Measurements from ENCODE around the gene MS4A6A.
A peak's percentile ranks its signal among the peaks of the same experiment; 100 is the strongest.
"Not testable (repeated sequence)": the region's sequence is repeated elsewhere in the genome, so short reads cannot be mapped to it uniquely, and the experiment has no call there.

Gene MS4A6A

DNA sequence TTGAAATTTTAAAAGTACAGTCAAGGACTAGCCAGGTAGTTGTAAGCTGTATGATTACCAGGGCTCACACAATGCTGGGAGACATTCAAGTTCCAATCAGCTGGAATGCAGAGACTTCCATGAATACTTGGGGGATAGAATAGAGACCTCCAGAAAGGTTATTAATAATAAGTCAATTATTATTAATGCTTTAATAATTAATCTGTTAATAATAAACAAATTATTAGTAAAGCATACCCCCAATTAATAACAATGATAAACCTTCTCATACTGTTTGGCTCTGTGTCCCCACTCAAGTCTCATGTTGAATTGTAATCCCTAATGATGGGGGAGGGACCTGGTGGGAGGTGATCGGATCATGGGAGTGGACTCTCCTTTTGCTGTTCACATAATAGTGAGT lies 14.6 kb upstream of the MS4A6A start:
- DNase-seq (ENCODE audit: low read depth in 2 of 2), result no peak
- H3K4me3 ChIP-seq (replicated peaks in 1 of 2; ENCODE audit: low read depth in 2 of 2, low read length in 2 of 2), result no peak overlapping the region
- TF ChIP-seq, protein P1, sequence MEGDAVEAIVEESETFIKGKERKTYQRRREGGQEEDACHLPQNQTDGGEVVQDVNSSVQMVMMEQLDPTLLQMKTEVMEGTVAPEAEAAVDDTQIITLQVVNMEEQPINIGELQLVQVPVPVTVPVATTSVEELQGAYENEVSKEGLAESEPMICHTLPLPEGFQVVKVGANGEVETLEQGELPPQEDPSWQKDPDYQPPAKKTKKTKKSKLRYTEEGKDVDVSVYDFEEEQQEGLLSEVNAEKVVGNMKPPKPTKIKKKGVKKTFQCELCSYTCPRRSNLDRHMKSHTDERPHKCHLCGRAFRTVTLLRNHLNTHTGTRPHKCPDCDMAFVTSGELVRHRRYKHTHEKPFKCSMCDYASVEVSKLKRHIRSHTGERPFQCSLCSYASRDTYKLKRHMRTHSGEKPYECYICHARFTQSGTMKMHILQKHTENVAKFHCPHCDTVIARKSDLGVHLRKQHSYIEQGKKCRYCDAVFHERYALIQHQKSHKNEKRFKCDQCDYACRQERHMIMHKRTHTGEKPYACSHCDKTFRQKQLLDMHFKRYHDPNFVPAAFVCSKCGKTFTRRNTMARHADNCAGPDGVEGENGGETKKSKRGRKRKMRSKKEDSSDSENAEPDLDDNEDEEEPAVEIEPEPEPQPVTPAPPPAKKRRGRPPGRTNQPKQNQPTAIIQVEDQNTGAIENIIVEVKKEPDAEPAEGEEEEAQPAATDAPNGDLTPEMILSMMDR (IDR thresholded peaks at IDR 0.05; ENCODE audit: low read depth, low read length), result no peak

DNA sequence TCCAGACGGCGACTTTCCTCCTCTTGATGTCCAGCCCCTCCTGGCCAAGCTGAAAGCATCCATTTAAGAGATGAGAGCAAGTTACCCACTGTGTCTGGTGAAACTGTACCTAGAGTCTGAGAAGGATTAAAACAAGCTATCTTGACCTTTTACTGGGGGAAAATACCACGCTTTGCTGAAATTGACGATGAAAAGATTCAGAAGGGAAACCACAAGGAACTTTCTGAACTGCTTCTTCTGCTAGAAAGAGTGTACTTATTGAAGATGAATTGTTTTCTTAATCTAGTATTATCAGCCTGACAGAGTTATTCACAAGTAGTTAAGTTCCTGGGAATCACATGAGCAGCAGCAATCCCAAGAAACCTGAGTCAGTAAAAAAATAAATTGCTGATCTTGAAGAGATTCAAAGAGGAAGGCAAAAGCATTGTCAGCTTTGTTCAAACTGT lies 13.1 kb upstream of the MS4A6A start:
- no peak overlapping the region for H3K4me3 ChIP-seq (replicated peaks in 1 of 2; ENCODE audit: low read depth in 2 of 2, low read length in 2 of 2)
- DNase-seq (ENCODE audit: low read depth in 2 of 2), result no peak
- TF ChIP-seq, protein P1 (IDR thresholded peaks at IDR 0.05; ENCODE audit: low read depth, low read length), result no peak

DNA sequence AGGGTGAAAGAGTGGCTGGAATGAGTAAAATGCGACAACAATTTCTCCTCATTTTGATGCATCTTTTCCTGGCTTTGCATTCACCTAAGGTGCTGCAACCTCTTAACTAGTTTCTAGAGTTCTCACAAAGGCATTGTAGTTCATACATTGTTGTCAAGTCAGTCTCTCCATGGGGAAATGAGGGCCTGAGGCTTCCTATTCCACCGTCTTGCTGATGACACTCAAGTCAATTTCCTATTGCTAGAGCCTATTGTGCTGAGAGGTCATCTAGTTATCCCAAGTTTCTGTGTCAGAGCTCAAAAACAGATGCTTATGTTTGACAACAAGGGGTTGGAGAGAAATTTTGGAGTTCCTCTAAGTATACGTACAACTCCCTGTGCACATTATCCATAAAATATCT lies 11.6 kb upstream of the MS4A6A start:
- DNase-seq (ENCODE audit: low read depth in 2 of 2), result no peak
- TF ChIP-seq, protein P1 (IDR thresholded peaks at IDR 0.05; ENCODE audit: low read depth, low read length), result no peak
- H3K4me3 ChIP-seq (replicated peaks in 1 of 2; ENCODE audit: low read depth in 2 of 2, low read length in 2 of 2), result no peak overlapping the region

DNA sequence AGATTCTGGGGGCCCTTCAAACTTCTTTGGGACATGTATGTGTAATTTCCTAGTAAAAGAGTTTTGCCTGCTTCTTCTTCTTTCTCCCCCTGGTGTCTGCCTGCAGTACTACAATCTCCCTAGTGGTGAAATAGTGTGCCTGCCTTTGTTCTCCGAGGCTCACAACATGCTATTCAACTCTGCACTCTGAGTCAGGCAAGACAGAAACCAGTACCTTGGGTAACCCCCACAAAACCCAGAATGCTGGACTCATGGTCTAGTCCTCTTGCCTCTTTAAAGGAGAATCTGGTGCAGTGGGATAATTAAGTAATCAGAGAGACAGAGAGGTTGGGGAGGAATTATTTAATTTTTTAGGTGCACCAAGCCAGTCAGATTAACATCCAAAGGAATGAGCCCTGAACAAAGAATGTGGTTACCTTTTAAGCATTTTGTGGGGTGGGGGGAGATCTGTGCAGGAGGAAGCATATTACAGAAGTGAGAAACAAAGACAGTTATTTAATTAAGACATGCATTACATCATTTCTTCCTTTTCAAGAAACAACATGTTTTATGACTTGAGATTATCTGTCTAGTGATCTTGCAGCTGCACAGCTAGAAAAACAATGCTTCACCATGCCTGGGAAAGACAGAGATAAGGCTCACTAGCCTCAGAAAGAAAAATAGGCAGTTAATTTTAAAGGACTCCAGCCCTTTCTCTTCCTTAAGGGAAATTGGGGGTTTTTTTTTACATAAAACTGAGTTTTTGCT lies 11.0 kb upstream of the MS4A6A start:
- DNase-seq (ENCODE audit: low read depth in 2 of 2), result peak; percentile 67 to 68
- TF ChIP-seq, protein P1 (IDR thresholded peaks at IDR 0.05; ENCODE audit: low read depth, low read length), result peak; percentile 94

DNA sequence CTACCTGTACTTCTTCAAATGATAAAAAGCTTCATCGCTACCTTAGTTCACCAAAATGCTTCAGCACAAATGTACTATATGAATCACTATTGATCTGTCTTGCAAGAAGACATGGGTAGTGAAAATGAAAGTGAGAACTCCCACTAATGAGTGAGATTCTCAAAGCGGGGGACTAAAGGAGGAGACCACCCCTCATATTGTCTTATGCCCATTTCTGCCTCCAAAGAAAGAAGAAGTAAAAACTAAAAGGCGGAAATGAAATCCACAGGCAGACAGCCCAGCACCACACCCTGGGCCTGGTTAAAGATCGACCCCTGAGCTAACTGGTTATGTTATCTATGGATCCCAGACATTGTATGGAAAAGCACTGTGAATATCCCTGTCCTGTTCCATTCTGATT lies 9.7 kb upstream of the MS4A6A start:
- DNase-seq (ENCODE audit: low read depth in 2 of 2); H3K4me3 ChIP-seq (replicated peaks in 1 of 2; ENCODE audit: low read depth in 2 of 2, low read length in 2 of 2): not testable (repeated sequence)

More for the DNA sequence above, 11.0 kb upstream of the MS4A6A start:
- H3K4me3 ChIP-seq (replicated peaks in 1 of 2; ENCODE audit: low read depth in 2 of 2, low read length in 2 of 2), result no peak overlapping the region

DNA sequence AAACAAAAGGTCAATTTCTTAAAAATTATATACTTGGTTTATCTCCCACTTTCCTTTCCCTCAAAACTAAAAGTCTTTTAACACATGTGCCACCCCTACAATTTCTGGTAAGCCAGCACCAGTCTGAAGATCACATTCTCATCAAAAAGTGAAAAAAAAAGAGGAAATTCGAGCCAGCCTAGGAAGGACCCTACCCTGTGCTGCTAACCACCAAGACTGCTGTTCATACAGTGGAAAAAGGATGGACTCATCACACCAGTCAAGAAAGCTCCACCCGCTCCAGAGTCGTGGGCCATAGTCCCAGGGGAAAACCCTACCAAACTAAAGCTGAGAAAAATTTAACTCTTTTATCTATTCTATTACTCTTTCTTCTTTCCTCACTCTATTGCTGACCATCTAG lies 5.6 kb upstream of the MS4A6A start:
- H3K4me3 ChIP-seq (replicated peaks in 1 of 2; ENCODE audit: low read depth in 2 of 2, low read length in 2 of 2); DNase-seq (ENCODE audit: low read depth in 2 of 2): not testable (repeated sequence)

DNA sequence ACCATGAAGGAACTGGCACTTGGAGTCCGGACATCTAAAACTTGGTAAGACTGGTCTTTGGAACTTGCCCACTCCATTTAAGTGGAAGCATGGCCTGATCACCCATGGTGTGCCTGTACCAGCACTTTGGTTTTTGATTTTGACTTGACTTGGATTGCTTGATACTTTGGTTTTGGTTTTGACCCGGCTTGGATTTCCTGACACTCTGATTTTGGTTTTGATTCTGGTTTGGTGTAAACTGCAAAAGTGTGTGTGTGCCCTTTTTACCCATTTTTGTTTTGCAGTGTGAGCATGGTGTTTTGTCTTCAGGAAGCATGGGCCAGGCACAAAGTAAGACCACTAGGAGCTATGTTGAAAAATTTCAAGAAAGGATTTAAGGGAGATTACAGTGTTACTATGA lies 3.2 kb upstream of the MS4A6A start:
- not testable (repeated sequence) for H3K4me3 ChIP-seq (replicated peaks in 1 of 2; ENCODE audit: low read depth in 2 of 2, low read length in 2 of 2); DNase-seq (ENCODE audit: low read depth in 2 of 2)

DNA sequence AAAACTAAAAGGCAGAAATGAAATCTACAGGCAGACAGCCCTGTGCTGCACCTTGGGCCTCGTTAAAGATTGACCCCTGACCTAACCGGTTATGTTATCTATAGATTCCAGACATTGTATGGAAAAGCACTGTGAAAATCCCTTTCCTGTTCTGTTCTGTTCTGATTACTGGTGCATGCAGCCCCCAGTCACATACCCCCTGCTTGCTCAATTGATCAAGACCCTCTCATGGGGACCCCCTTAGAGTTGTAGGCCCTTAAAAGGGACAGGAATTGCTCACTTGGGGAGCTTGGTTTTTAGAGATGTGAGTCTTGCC lies 2.6 kb upstream of the MS4A6A start:
- DNase-seq (ENCODE audit: low read depth in 2 of 2); H3K4me3 ChIP-seq (replicated peaks in 1 of 2; ENCODE audit: low read depth in 2 of 2, low read length in 2 of 2): not testable (repeated sequence)

DNA sequence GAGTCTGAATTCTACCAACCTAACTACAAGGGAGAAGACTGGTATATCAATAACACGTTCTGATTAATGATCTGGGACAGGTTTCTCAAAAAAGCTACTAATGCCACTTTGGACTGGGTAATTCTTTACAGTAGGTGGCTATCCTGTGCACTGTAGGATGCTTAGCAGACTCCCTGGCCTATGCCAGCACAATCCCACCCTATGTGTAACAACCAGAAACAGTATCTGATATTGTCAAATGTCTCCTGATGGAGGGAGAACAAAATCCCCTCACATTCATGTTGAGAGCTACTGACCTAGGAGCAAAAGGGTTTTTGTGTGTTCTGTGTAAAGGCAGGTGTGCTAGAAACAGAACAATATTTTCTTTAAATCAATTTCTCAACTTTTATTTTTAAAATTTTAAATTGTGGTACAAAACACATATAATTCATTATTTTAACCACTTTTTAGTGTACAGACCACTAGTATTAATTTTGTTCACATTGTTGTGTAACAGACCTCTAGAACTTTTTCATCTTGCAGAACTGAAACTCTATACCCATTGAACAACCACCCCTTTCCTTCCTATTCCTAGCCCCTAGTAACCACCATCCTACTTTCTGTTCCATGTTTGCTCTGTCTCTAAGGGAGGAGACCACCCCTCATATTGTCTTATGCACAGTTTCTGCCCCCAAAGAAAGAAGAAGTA lies 2.1 kb upstream of the MS4A6A start:
- no peak for DNase-seq (ENCODE audit: low read depth in 2 of 2)
- H3K4me3 ChIP-seq (replicated peaks in 1 of 2; ENCODE audit: low read depth in 2 of 2, low read length in 2 of 2), result no peak overlapping the region
- TF ChIP-seq, protein P1 (IDR thresholded peaks at IDR 0.05; ENCODE audit: low read depth, low read length), result no peak
